ENCODE results near the gene OS9.

The OS9 gene

DNA sequence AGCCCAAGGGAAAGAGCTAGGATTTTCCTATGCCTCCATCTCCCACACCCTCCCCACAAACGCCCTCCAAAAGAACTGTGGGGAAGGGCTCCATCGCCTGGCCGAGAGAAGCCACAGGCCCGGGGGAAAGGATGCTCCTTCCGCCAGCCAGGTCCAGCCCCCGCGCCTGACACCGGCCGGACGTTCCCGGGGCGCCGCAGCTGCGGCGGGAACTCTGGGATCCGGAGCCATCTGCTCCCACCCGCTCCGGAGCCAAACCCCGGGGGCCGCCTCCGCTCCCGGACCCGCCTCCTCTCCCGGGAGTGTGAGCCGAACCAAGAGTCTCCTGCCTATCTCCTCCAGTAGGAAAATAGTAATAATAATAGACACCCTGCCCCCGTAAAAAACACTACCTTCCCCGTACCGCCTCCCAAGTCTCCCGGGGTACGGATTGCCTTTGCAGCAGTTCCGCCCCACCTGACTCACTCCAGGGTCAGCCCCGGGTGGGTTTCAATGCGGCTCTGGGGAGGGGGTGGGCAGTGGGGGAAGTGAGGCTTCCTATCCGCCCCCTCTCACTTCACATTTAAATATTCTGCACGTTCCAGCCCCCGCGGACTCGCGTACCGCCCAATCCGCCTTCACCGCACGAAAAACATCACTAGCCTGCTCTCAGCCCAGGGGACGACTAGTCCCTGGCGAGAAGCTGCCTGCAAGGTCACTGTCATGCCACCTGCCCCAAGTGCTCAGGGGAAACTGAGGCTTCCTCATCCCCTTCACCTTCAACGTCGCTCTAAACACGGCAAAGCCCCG lies 42.2 kb downstream of the OS9 start:
- ChIA-PET CTCF (interaction anchor here (0.5 to 4.3 kb wide), 10 partner anchors 10 to 261 kb away, joined by 3 to 31 read pairs (median 4); no protein-coding TSS in a partner anchor), POLR2A (ENCODE audit: low non-redundant PET) (interaction anchor here (0.8 kb wide), 1 partner anchor 10 kb away, joined by 4 read pairs; no protein-coding TSS in a partner anchor)
- TF ChIP-seq, protein P1, sequence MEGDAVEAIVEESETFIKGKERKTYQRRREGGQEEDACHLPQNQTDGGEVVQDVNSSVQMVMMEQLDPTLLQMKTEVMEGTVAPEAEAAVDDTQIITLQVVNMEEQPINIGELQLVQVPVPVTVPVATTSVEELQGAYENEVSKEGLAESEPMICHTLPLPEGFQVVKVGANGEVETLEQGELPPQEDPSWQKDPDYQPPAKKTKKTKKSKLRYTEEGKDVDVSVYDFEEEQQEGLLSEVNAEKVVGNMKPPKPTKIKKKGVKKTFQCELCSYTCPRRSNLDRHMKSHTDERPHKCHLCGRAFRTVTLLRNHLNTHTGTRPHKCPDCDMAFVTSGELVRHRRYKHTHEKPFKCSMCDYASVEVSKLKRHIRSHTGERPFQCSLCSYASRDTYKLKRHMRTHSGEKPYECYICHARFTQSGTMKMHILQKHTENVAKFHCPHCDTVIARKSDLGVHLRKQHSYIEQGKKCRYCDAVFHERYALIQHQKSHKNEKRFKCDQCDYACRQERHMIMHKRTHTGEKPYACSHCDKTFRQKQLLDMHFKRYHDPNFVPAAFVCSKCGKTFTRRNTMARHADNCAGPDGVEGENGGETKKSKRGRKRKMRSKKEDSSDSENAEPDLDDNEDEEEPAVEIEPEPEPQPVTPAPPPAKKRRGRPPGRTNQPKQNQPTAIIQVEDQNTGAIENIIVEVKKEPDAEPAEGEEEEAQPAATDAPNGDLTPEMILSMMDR (conservative IDR thresholded peaks at IDR 0.05; ENCODE audit: low read depth) = peak; percentile 37
- peak overlapping the region; percentile 5; the same call in 1 of the 2 replicates for H3K27ac ChIP-seq
- DNase-seq (ENCODE audit: low spot score) = peak; percentile 62

- DNase-seq (ENCODE audit: low spot score) = no peak
- POLR2A ChIA-PET (ENCODE audit: low non-redundant PET) = interaction anchor here (0.6 kb wide), 1 partner anchor 144 kb away, joined by 3 read pairs; no protein-coding TSS in a partner anchor
- H3K27ac ChIP-seq = peak overlapping the region; percentile 5; the same call in 1 of the 2 replicates
- TF ChIP-seq, protein P1 (conservative IDR thresholded peaks at IDR 0.05; ENCODE audit: low read depth) = no peak
- CTCF ChIA-PET = interaction anchor here (0.6 to 4.3 kb wide), 4 partner anchors 10 to 262 kb away, joined by 4 to 31 read pairs (median 6); no protein-coding TSS in a partner anchor
These were observed 43.0 kb downstream of the OS9 start for GRCh38 chr12:57736741-57737466.

DNA sequence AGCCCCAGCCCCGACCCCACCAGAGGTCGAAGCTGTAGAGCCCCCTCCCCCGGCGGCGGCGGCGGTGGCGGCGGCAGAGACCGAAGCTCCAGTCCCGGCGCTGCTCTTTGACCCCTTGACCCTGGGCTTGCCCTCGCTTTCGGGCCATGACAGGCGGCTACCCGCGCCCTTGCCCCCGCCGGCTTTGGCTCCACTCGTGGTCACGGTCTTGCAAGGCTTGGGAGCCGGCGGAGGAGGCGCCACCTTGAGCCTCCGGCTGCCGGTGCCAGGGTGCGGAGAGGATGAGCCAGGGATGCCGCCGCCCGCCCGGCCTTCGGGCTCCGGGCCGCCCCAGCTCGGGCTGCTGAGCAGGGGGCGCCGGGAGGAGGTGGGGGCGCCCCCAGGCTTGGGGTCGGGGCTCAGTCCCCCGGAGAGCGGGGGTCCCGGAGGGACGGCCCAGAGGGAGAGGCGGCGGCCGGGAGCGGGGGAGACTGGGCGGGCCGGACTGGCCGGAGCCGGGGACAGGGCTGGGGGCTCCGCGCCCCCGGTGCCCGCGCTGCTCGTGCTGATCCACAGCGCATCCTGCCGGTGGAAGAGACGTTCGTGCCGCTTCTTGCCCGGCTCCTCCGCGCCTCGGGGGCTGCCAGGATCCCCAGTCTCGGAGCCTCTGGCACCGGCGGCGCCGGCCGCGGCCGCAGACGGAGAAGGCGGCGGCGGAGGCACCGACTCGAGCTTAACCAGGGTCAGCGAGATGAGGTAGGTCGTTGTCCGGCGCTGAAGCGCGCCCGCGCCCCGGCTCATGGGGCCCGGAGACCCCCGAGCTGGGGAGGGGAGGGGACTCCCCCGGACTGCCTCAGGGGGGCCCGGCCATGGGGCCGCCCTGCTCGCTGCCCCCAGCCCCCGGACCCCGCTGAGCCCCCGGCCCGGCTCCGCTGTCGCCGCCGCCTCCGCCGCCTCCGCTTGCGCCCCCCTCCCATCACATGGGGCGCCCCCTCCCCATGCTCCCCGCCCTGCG lies 43.8 kb downstream of the OS9 start:
- no peak overlapping the region for H3K27ac ChIP-seq
- no peak for DNase-seq (ENCODE audit: low spot score)
- ChIA-PET POLR2A (ENCODE audit: low non-redundant PET) (no interaction called here), CTCF (interaction anchor here (0.6 to 4.3 kb wide), 3 partner anchors 11 to 161 kb away, joined by 3 to 31 read pairs (median 3); no protein-coding TSS in a partner anchor)
- TF ChIP-seq, protein P1 (conservative IDR thresholded peaks at IDR 0.05; ENCODE audit: low read depth) = peak; percentile 27; the same call in 1 of the 2 replicates

DNA sequence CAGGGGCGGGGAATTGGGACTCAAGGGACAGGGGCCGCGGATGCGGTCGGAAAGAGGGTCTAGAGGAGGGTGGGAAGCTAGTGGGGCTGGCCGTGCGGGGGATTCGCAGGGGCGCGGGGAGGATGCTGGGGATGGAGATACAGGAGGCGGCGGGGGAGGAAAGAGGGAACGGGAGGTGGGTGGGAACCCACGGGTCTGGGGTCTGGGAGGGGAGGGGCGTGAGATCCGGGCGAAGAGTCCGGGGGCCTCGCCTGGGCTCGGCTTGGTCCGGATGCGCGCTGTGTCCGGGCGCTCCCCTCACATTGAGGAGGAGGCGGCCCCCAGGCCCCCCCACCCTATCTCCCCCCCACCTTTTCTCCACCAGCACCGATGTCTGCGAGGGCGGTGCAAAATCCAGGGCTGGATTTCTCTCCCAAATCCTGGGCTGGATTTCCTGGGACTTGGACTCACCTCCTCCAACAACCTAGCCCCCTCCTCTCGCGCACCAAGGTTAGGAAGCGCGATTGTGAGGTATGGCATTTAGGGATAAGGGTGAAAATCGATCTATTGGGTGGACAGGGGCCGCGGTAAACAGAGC lies 44.8 kb downstream of the OS9 start, which contains the start of gene AGAP2:
TSS of gene AGAP2 (minus strand) at position 82 of the 577 bp plus-strand sequence. CDS start 496 bp downstream, outside the sequence.
- no peak for DNase-seq (ENCODE audit: low spot score)
- no peak within 1 kb of the TSS for H3K27ac ChIP-seq
- ChIA-PET CTCF (interaction anchor here (0.6 to 4.3 kb wide), 3 partner anchors 12 to 160 kb away, joined by 3 to 31 read pairs (median 3); no protein-coding TSS in a partner anchor), POLR2A (ENCODE audit: low non-redundant PET) (no interaction called here)
- TF ChIP-seq, protein P1 (conservative IDR thresholded peaks at IDR 0.05; ENCODE audit: low read depth) = no peak

DNA sequence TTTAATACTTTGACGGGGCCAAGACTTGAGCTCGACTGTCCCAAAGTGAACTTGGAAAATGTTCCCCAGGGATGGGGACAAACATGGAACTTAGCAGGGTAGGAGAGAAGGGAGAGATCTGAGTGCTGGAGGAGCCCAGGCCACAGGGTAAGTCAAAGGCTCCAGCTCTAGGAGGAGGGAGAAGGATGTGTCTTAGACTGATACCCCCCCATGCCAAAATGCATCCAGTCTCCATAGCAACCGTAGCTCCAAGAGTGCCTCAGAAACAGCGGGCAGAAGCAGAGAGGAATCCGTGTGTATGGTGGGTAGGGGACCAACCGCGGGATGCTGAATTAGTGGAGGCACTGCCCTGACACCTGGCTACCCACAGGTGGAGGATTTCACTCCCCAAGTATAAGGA lies 45.5 kb downstream of the OS9 start:
- ChIA-PET CTCF (no interaction called here), POLR2A (ENCODE audit: low non-redundant PET) (no interaction called here)
- TF ChIP-seq, protein P1 (conservative IDR thresholded peaks at IDR 0.05; ENCODE audit: low read depth) = no peak

More for the DNA sequence above, 45.5 kb downstream of the OS9 start:
- no peak overlapping the region for H3K27ac ChIP-seq
- DNase-seq (ENCODE audit: low spot score) = no peak

Measured in RWPE1 (cell line).